Measurements from ENCODE around the gene CHMP1A. TPM values are rescaled to one million over a fixed set of nuclear protein-coding genes. Genes with fewer than 3 reads are reported as not detected.

The CHMP1A gene
- polyA plus RNA-seq, 1 donor (not counting 4 experiments of a cell fraction or from before 2014, with no cell fraction given), result 64.1 TPM

- TF ChIP-seq CTCF (optimal IDR thresholded peaks at IDR 0.05 in 1 of 3, IDR thresholded peaks at IDR 0.05 in 1 of 3, conservative IDR thresholded peaks at IDR 0.05 in 1 of 3; ENCODE audit: extremely low read depth in 1 of 3, insufficient read depth in 2 of 3, low read length in 3 of 3), result no peak
- no peak for TF ChIP-seq EZH2 (IDR thresholded peaks at IDR 0.05; ENCODE audit: low read length)
- Histone ChIP-seq H3K79me2 (ENCODE audit: control insufficient read depth, insufficient read depth, low read length) (peaks cover under 1% of the 10 kb centered on the region), H3K27ac (ENCODE audit: control insufficient read depth, insufficient read depth, low read length) (no peak overlapping the region), H3K4me2 (ENCODE audit: control insufficient read depth, extremely low read depth, insufficient read depth, low read depth, low read length) (no peak overlapping the region), H3K9me3 (ENCODE audit: control insufficient read depth, low read depth, low read length) (no peaks in the 10 kb centered on the region), H3K36me3 (ENCODE audit: control insufficient read depth in 2 of 2, extremely low read depth in 1 of 2, insufficient read depth in 2 of 2, low read length in 2 of 2) (peaks cover 18 to 20% of the 10 kb centered on the region in 2 experiments), H3K27me3 (ENCODE audit: control insufficient read depth, extremely low read depth, insufficient read depth, low read length) (peaks cover 3% of the 10 kb centered on the region), H3K9ac (ENCODE audit: control insufficient read depth, extremely low read depth, insufficient read depth, low read length) (no peak overlapping the region), H3K4me1 (ENCODE audit: control insufficient read depth, extremely low read depth, insufficient read depth, low read length) (peaks cover 9% of the 10 kb centered on the region), H3K4me3 (ENCODE audit: control insufficient read depth in 2 of 3, extremely low read depth in 1 of 3, insufficient read depth in 2 of 3, low read depth in 1 of 3, low read length in 3 of 3) (no peak overlapping the region), H3K9me1 (ENCODE audit: control insufficient read depth, extremely low read depth, insufficient read depth, low read length) (peaks cover 3% of the 10 kb centered on the region), H4K20me1 (ENCODE audit: control insufficient read depth, extremely low read depth, insufficient read depth, low read length) (no peaks in the 10 kb centered on the region), H2AFZ (ENCODE audit: control insufficient read depth, low read length) (no peak overlapping the region)
- FAIRE-seq, result no peak
- dilution Hi-C loops (cut with MboI; ENCODE audit: extremely low pct_ligation_motif_present, low sequenced_read_pairs), result no loop called here
- DNase-seq (ENCODE audit: low read depth, low spot score), result no peak
These were observed 12.4 kb downstream of the CHMP1A start for GRCh38 chr16:89645122-89645521.

DNA sequence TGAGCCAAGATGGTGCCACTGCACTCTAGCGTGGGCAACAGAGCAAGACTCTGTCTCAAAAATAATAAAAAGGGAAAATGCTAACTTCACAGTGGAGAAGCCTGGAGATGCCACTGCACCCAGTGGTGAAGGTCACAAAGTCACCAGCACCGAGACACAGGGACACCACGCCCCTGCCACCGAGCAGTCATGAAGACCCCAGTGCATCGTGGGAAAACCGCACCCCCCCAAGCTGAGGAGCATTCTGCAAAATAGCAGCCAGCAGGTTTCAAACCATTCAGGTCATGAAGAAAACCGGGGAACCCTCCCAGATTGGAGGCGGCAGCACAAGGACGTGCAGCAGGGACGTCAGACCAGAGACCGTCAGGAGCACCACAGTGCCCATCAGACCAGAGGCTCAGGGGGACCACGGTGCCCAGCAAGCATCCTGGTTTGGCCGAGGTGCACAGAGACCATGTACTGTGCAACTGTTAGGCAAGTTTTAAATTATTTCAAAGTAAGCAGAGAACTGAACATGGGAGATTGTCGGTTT is 13.7 kb downstream of the CHMP1A start:
- Histone ChIP-seq H3K27ac (ENCODE audit: control insufficient read depth, insufficient read depth, low read length) (no peak overlapping the region), H3K36me3 (ENCODE audit: control insufficient read depth in 2 of 2, extremely low read depth in 1 of 2, insufficient read depth in 2 of 2, low read length in 2 of 2) (peaks cover 18% of the 10 kb centered on the region in 2 experiments), H3K27me3 (ENCODE audit: control insufficient read depth, extremely low read depth, insufficient read depth, low read length) (peaks cover 6% of the 10 kb centered on the region), H3K9ac (ENCODE audit: control insufficient read depth, extremely low read depth, insufficient read depth, low read length) (no peak overlapping the region), H2AFZ (ENCODE audit: control insufficient read depth, low read length) (no peak overlapping the region), H3K79me2 (ENCODE audit: control insufficient read depth, insufficient read depth, low read length) (no peaks in the 10 kb centered on the region), H3K4me2 (ENCODE audit: control insufficient read depth, extremely low read depth, insufficient read depth, low read depth, low read length) (no peak overlapping the region), H3K9me3 (ENCODE audit: control insufficient read depth, low read depth, low read length) (no peaks in the 10 kb centered on the region), H3K4me3 (ENCODE audit: control insufficient read depth in 2 of 3, extremely low read depth in 1 of 3, insufficient read depth in 2 of 3, low read depth in 1 of 3, low read length in 3 of 3) (no peak overlapping the region), H4K20me1 (ENCODE audit: control insufficient read depth, extremely low read depth, insufficient read depth, low read length) (no peaks in the 10 kb centered on the region), H3K9me1 (ENCODE audit: control insufficient read depth, extremely low read depth, insufficient read depth, low read length) (peaks cover 3% of the 10 kb centered on the region), H3K4me1 (ENCODE audit: control insufficient read depth, extremely low read depth, insufficient read depth, low read length) (peaks cover 9% of the 10 kb centered on the region)
- no peak for TF ChIP-seq CTCF (optimal IDR thresholded peaks at IDR 0.05 in 1 of 3, IDR thresholded peaks at IDR 0.05 in 1 of 3, conservative IDR thresholded peaks at IDR 0.05 in 1 of 3; ENCODE audit: extremely low read depth in 1 of 3, insufficient read depth in 2 of 3, low read length in 3 of 3)
- TF ChIP-seq EZH2 (IDR thresholded peaks at IDR 0.05; ENCODE audit: low read length), result no peak
- FAIRE-seq (no peak), DNase-seq (ENCODE audit: low read depth, low spot score) (no peak)
- dilution Hi-C loops (cut with MboI; ENCODE audit: extremely low pct_ligation_motif_present, low sequenced_read_pairs), result no loop called here
